ENCODE results near the gene UBE2E2.

The UBE2E2 gene

DNA sequence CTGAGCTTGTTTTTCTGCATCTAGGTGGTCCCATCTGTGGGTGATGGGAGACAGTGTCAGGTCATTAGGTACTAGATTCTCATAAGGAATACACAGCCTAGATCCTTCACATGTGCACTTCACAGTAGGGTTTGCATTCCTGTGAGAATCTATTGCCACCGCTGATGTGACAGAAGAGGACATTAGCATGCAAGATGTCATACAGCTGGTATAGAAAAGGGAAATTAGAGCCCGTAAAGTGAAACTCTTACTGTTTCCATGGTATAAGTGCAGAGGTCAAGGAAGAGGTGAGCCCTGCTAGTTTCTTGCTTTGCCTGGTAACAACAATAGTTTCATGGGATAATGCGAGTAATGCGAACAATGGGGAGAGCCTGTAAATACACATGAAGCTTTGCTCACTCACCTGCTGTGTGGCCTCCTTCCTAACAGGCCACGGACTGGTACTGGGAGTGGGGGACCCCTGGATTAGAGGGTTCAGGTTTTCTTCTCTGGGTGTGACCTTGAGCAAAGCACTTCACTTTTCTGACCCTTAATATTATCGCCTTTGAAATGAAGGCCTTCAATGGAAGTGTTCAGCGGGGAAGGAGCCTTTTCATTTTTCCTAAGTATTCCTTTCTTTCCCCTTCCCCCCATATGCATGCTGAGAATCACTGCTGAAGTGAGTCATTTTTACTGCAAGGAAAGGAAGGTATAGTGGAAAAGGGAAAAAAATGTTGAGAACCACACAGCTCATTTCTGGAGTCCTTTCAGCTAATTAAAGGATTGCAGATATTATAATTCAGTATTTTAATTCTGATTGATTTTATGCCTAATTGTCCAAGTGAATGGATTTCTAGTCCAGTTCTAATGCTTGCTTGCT lies 286.4 kb downstream of the UBE2E2 start:
- CTCF ChIA-PET: no interaction called here
- no peaks in the 10 kb centered on the region for H3K4me1 Mint-ChIP-seq
- no peak for DNase-seq
- H3K36me3 Mint-ChIP-seq: peaks cover 4% of the 10 kb centered on the region
- no peak overlapping the region for H3K27ac Mint-ChIP-seq
- H3K4me3 Mint-ChIP-seq: no peak overlapping the region
- peaks cover 12% of the 10 kb centered on the region for H3K9me3 Mint-ChIP-seq
- H3K27me3 Mint-ChIP-seq: no peaks in the 10 kb centered on the region

DNA sequence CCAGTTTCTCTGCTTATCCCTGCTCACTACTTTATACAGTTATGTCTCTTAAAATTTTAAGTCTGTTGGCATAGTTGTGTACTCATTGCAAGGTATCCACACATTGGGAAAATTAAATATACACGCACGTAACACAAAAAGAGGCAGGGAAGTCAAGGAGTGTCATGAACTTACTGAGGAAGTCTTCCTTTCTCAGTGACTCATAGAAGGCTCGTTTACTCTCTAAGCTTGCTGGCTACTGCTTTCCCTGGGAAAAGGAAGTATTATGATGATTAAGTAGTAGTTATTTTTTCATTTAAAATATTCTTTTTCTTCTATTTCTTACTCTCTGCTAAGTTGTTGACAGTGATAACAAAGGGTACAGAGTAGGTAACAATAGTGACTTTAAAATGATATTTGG lies 287.3 kb downstream of the UBE2E2 start:
- H3K4me3 Mint-ChIP-seq: no peak overlapping the region
- no peaks in the 10 kb centered on the region for H3K27me3 Mint-ChIP-seq
- no peak overlapping the region for H3K27ac Mint-ChIP-seq
- H3K9me3 Mint-ChIP-seq: peaks cover 10% of the 10 kb centered on the region
- CTCF ChIA-PET: no interaction called here
- no peaks in the 10 kb centered on the region for H3K4me1 Mint-ChIP-seq
- peaks cover 1% of the 10 kb centered on the region for H3K36me3 Mint-ChIP-seq
- no peak for DNase-seq

DNA sequence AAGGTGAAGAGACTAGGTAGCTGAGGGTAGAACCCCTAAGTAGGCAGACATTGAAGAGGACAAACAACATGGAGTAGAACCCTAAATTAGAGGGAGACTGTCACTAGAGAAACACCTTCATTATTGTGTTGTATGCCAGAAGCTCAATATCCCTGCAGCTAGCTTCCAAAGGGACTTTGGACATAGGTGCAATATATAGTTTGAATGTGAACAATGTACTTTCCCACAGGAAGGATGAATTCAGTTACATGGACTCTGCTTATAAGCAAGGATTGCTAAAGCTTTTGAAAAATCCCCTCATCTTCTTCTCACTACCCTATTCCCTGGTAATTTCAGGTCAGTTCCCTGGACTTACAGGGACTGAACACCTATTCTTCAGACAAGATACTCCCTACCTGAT lies 288.9 kb downstream of the UBE2E2 start:
- Mint-ChIP-seq H3K4me3 (no peak overlapping the region), H3K36me3 (no peaks in the 10 kb centered on the region), H3K27ac (no peak overlapping the region), H3K9me3 (peaks cover 2% of the 10 kb centered on the region), H3K27me3 (no peaks in the 10 kb centered on the region), H3K4me1 (no peaks in the 10 kb centered on the region)
- DNase-seq: no peak
- CTCF ChIA-PET: no interaction called here

GRCh38 chr3:23493889-23494288 lies 290.8 kb downstream of the UBE2E2 start:
- no peaks in the 10 kb centered on the region for H3K9me3 Mint-ChIP-seq
- H3K27me3 Mint-ChIP-seq: no peaks in the 10 kb centered on the region
- no peak overlapping the region for H3K27ac Mint-ChIP-seq
- CTCF ChIA-PET: no interaction called here
- no peaks in the 10 kb centered on the region for H3K36me3 Mint-ChIP-seq
- no peaks in the 10 kb centered on the region for H3K4me1 Mint-ChIP-seq
- no peak overlapping the region for H3K4me3 Mint-ChIP-seq
- no peak for DNase-seq

DNA sequence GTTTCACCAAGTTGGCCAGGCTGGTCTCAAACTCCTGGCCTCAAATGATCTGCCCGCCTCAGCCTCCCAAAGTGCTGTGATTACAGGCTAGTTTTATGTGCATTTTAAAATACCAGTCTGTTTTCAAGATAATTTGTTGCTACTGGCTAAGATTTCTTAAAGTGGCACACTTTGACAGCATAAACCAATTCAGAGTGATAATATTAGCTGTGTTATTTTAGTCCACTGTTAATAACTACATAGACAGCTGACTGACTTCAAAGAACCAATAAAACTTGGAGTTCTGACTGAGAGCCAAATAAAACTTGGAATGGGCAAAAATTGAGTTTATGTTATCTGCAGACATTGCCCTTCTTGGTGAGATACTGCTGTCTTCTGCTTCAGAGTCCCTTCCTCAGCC lies 291.8 kb downstream of the UBE2E2 start:
- DNase-seq: no peak
- Mint-ChIP-seq H3K27me3 (no peaks in the 10 kb centered on the region), H3K36me3 (no peaks in the 10 kb centered on the region), H3K27ac (no peak overlapping the region), H3K4me1 (no peaks in the 10 kb centered on the region), H3K9me3 (no peaks in the 10 kb centered on the region), H3K4me3 (no peak overlapping the region)
- CTCF ChIA-PET: no interaction called here

- CTCF ChIA-PET: no interaction called here
- no peak for DNase-seq
- Mint-ChIP-seq H3K4me1 (no peaks in the 10 kb centered on the region), H3K27ac (no peak overlapping the region), H3K9me3 (no peaks in the 10 kb centered on the region), H3K4me3 (no peak overlapping the region), H3K27me3 (no peaks in the 10 kb centered on the region), H3K36me3 (no peaks in the 10 kb centered on the region)
These were observed 292.4 kb downstream of the UBE2E2 start for GRCh38 chr3:23495507-23495906.

GRCh38 chr3:23496165-23496564 lies 293.0 kb downstream of the UBE2E2 start:
- no peaks in the 10 kb centered on the region for H3K36me3 Mint-ChIP-seq
- H3K27ac Mint-ChIP-seq: no peak overlapping the region
- no peaks in the 10 kb centered on the region for H3K4me1 Mint-ChIP-seq
- no peak for DNase-seq
- no peaks in the 10 kb centered on the region for H3K9me3 Mint-ChIP-seq
- CTCF ChIA-PET: no interaction called here
- H3K27me3 Mint-ChIP-seq: no peaks in the 10 kb centered on the region
- H3K4me3 Mint-ChIP-seq: no peak overlapping the region

GRCh38 chr3:23497156-23497555 lies 294.0 kb downstream of the UBE2E2 start:
- no peak overlapping the region for H3K27ac Mint-ChIP-seq
- H3K9me3 Mint-ChIP-seq: no peaks in the 10 kb centered on the region
- CTCF ChIA-PET: no interaction called here
- no peak for DNase-seq
- no peaks in the 10 kb centered on the region for H3K36me3 Mint-ChIP-seq
- no peaks in the 10 kb centered on the region for H3K4me1 Mint-ChIP-seq
- H3K27me3 Mint-ChIP-seq: no peaks in the 10 kb centered on the region
- no peak overlapping the region for H3K4me3 Mint-ChIP-seq

GRCh38 chr3:23501201-23501802 lies 298.2 kb downstream of the UBE2E2 start:
- no peak overlapping the region for H3K4me3 Mint-ChIP-seq
- no peak overlapping the region for H3K27ac Mint-ChIP-seq
- DNase-seq: no peak
- no peaks in the 10 kb centered on the region for H3K27me3 Mint-ChIP-seq
- H3K9me3 Mint-ChIP-seq: no peaks in the 10 kb centered on the region
- H3K36me3 Mint-ChIP-seq: no peaks in the 10 kb centered on the region
- CTCF ChIA-PET: interaction anchor here (0.6 kb wide), 1 partner anchor 136 kb away, joined by 3 read pairs; no protein-coding TSS in a partner anchor
- H3K4me1 Mint-ChIP-seq: no peaks in the 10 kb centered on the region

DNA sequence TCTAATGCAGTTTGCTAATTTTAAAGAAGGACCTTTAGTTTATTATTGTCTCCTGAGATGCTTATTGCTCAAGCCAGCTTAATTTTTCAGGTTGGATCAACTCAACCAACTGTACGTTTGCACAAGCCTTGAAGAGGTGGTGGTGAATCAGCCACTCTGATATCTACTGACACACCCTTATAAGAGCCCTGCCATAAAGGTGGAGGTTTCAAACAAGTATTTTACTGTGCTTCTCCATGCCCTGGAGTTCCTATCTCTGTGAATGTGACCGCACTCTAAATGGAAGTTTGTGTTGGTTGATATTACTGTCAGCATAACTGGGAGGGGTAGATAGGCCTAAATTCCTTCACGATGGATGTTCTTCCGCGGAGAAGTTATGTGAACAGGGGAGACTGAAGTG lies 305.3 kb downstream of the UBE2E2 start:
- H3K4me1 Mint-ChIP-seq: no peaks in the 10 kb centered on the region
- CTCF ChIA-PET: no interaction called here

GRCh38 chr3:23518441-23518840 lies 315.3 kb downstream of the UBE2E2 start:
- no peak overlapping the region for H3K4me3 Mint-ChIP-seq
- CTCF ChIA-PET: no interaction called here
- no peaks in the 10 kb centered on the region for H3K36me3 Mint-ChIP-seq
- no peak overlapping the region for H3K27ac Mint-ChIP-seq
- no peaks in the 10 kb centered on the region for H3K27me3 Mint-ChIP-seq
- no peaks in the 10 kb centered on the region for H3K4me1 Mint-ChIP-seq
- no peak for DNase-seq
- no peaks in the 10 kb centered on the region for H3K9me3 Mint-ChIP-seq

More for the DNA sequence above, 305.3 kb downstream of the UBE2E2 start:
- H3K27ac Mint-ChIP-seq: no peak overlapping the region
- H3K36me3 Mint-ChIP-seq: no peaks in the 10 kb centered on the region
- H3K27me3 Mint-ChIP-seq: no peaks in the 10 kb centered on the region
- H3K9me3 Mint-ChIP-seq: peaks cover 3% of the 10 kb centered on the region
- no peak for DNase-seq
- no peak overlapping the region for H3K4me3 Mint-ChIP-seq

DNA sequence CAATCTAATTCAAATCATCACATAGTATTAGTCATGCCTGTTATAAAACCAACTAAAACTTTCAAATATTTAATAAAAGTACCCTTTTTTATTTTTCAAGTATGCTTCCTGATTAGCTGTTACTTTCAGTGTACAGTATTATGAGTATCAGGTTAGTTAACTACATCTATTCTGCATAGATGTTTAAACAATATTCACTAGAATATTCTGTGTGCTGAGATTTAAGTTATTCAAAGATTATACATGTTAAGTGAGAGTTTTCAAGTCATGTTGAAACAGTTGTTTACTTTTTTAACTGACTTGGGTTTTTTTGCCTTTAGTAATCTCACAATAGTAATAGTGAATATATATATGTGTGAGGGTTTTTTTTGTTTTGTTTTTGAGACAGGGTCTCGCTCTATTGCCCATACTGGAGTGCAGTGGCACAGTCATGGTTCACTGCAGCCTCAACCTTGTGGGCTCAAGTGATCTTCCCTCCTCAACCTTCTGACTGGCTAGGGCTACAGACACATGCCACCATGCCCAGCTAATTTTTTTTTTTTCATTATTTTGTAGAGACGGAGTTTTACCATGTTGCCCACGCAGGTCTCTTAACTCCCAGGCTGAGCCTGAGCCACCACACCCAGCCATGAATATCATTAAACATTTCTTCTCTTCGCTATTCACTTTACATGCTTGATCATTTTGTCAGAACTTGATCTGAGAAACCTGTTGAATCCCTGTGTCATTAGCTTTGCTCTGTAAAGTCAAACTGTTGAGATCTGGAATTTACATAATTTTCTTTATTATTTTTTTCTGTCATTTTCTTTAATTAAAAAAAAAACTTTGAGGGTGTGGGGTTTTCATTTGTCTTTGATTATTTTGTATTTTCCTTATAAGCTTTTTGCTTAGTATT lies 316.4 kb downstream of the UBE2E2 start:
- Mint-ChIP-seq H3K4me1 (no peaks in the 10 kb centered on the region), H3K27me3 (no peaks in the 10 kb centered on the region), H3K4me3 (no peak overlapping the region), H3K36me3 (no peaks in the 10 kb centered on the region), H3K27ac (no peak overlapping the region), H3K9me3 (no peaks in the 10 kb centered on the region)
- CTCF ChIA-PET: interaction anchor here (0.6 kb wide), 1 partner anchor 86 kb away, joined by 3 read pairs; no protein-coding TSS in a partner anchor
- DNase-seq: no peak

DNA sequence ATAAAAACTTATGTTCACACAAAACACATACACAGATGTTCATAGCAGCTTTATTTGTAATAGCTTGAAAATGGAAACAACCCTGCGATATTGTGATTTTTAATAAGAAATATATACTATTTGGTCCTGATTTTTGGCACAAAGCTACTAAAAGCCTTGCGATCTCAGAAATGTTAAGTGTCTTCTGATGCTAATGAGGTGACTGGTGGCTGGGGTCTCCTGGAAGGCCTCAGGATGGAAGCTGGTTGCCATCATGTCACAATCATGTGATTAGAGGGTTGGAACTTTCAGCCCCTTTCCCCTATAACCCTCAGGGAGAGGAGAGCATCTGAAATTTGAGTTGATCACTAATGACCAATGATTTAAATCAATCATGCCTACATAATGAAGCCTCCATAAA lies 324.2 kb downstream of the UBE2E2 start:
- Mint-ChIP-seq H3K27me3 (no peaks in the 10 kb centered on the region), H3K4me1 (no peaks in the 10 kb centered on the region), H3K27ac (no peak overlapping the region), H3K36me3 (no peaks in the 10 kb centered on the region), H3K4me3 (no peak overlapping the region), H3K9me3 (no peaks in the 10 kb centered on the region)
- DNase-seq: no peak
- CTCF ChIA-PET: no interaction called here

DNA sequence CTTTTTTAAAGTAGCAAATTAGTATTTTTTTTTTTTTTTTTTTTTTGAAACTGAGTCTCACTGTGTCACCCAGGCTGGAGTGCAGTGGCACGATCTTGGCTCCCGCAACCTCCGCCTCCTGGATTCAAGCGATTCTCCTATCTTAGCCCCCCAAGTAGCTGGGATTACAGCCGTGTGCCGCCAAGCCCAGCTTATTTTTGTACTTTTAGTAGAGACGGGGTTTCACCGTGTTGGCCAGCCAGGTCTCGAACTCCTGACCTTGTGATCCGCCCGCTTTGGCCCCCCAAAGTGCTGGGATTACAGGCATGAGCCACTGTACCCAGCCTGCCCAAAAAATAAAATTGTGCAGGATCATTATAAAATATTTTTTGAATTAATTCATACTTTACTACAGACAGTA lies 330.5 kb downstream of the UBE2E2 start:
- H3K9me3 Mint-ChIP-seq: no peaks in the 10 kb centered on the region
- no peak for DNase-seq
- no peaks in the 10 kb centered on the region for H3K27me3 Mint-ChIP-seq
- H3K36me3 Mint-ChIP-seq: no peaks in the 10 kb centered on the region
- no peak overlapping the region for H3K4me3 Mint-ChIP-seq
- no peaks in the 10 kb centered on the region for H3K4me1 Mint-ChIP-seq
- CTCF ChIA-PET: no interaction called here
- no peak overlapping the region for H3K27ac Mint-ChIP-seq
